Activated T-helper 2 cell treated with anti-CD3 and anti-CD28 coated beads, Interferon-gamma antibody, Interleukin-2, Interleukin-4, amounts not matched to agents 10 μg/mL and 5 μg/mL and 100 μg/mL, durations not matched to agents 14 hours and 24 hours and 36 hours (primary cell): ENCODE data around the gene EXOC6B. TPM values are rescaled to one million over a fixed set of nuclear protein-coding genes. Genes with fewer than 3 reads are reported as not detected.

Experiments used
- DNase-seq: peaks from one replicate; pipeline ENCODE4 v3.0.0; 2021; ENCODE audit warnings: low spot score
- H3K27ac Mint-ChIP-seq: one replicate; pipeline ENCODE4 v1.8.0; 2021; ENCODE audit warnings: mixed read lengths
- H3K27me3 Mint-ChIP-seq: one replicate; pipeline ENCODE4 v1.8.0; 2021; ENCODE audit warnings: low read depth, mixed read lengths
- H3K36me3 Mint-ChIP-seq: one replicate; pipeline ENCODE4 v1.8.0; 2021; ENCODE audit warnings: low read depth, mixed read lengths
- H3K4me1 Mint-ChIP-seq: one replicate; pipeline ENCODE4 v1.8.0; 2021; ENCODE audit warnings: low read depth, mixed read lengths
- H3K4me3 Mint-ChIP-seq: one replicate; pipeline ENCODE4 v1.8.0; 2021; ENCODE audit warnings: low read depth, mild to moderate bottlenecking, moderate library complexity, mixed read lengths
- H3K9me3 Mint-ChIP-seq: one replicate; pipeline ENCODE4 v1.8.0; 2021; ENCODE audit warnings: mixed read lengths
- intact Hi-C: fragments of 100-400 bp; cut with micrococcal nuclease; formaldehyde crosslinking; loops from one replicate; pipeline ENCODE4 v1.15.1; 2023
- total RNA-seq: library from RNA; stranded (reverse); gene quantifications from 2 replicates; pipeline ENCODE4 v1.2.3, GENCODE V29; 2022

Gene EXOC6B
- total RNA-seq, 1 donor from 2014 or later: 9.4 TPM

DNA sequence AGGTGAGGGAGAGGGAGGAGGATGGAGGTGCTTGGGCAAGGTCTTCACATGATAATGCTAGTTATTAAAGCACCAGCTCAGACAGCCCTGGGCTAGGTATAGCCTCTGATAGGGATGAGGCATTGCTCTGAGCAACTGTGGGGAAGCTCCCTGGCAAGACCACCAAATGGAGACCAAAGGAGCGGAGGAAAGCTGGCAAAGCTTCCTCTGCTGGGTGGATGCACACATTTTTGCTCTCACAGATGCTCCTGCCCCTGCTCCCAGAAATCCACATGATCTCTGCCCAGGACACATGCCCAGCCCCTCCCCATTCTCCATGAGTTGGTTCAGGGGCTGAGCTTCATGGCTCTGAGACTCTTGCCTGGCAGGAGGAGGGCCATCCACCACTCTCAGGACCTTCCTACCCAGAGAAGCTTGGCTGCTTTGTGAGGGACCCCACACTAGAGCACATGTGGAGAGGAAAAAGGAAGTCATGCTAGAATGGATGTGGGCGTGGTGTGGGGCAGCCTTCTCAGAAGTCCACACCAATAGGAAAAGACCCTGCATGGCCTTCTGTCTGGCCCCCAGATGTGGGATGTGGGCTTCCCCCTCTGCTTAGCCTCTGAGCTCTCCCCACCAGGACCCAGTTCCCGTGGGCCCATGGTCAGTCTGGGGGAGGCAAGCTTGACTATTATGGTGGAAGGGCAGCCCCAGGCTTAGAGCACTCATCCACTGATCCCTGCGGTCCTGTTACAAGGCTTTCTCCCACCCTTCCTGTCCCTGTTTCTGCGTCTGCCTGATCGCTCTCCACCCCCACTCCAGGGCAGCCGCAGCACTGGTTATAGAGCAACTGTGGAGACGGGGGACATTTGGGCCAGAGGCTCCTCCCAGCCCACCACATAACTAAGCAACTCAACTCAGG, 667.7 kb downstream of the EXOC6B start:
- Mint-ChIP-seq H3K4me1 (no peaks in the 10 kb centered on the region), H3K27me3 (peaks cover 12% of the 10 kb centered on the region), H3K27ac (no peak overlapping the region), H3K36me3 (no peaks in the 10 kb centered on the region), H3K4me3 (no peak overlapping the region), H3K9me3 (no peaks in the 10 kb centered on the region)
- intact Hi-C loops: loop anchor here (10.0 kb wide), 1 partner anchor 587 kb away; no protein-coding TSS in a partner anchor
- DNase-seq: no peak

- Mint-ChIP-seq H3K27ac (no peak overlapping the region), H3K9me3 (no peaks in the 10 kb centered on the region), H3K27me3 (peaks cover 9% of the 10 kb centered on the region), H3K4me1 (no peaks in the 10 kb centered on the region), H3K4me3 (no peak overlapping the region), H3K36me3 (no peaks in the 10 kb centered on the region)
- DNase-seq: no peak
- intact Hi-C loops: loop anchor here (10.0 kb wide), 1 partner anchor 588 kb away; no protein-coding TSS in a partner anchor
Observed at GRCh38 chr2:72156872-72157271, 669.0 kb downstream of the EXOC6B start.

DNA sequence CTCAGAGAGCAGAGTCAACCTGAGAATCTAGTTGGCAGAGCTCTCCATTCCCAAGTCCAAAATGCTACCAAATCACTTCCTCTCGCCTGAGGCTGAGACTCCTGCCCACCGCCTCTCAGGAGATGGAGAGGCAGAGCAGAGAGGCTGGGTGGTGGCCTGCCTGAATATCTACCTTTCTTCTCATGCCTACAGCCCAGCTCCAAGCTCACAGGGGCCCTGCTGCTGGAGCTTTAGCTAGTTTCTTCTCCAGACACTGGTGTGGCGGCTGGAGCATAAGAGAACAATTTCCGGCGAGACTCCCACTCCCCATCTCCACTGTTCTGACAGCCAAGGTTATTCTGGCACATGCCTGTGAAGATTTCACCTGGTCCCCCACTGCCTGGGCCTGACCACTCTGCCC, 670.1 kb downstream of the EXOC6B start:
- intact Hi-C loops: loop anchor here (10.0 kb wide), 1 partner anchor 589 kb away; no protein-coding TSS in a partner anchor
- no peak for DNase-seq
- H3K36me3 Mint-ChIP-seq: no peaks in the 10 kb centered on the region

GRCh38 chr2:72155151-72155550, 670.7 kb downstream of the EXOC6B start:
- no peak overlapping the region for H3K4me3 Mint-ChIP-seq
- H3K36me3 Mint-ChIP-seq: no peaks in the 10 kb centered on the region
- DNase-seq: no peak
- intact Hi-C loops: loop anchor here (10.0 kb wide), 1 partner anchor 590 kb away; no protein-coding TSS in a partner anchor
- no peak overlapping the region for H3K27ac Mint-ChIP-seq
- H3K9me3 Mint-ChIP-seq: no peaks in the 10 kb centered on the region
- H3K4me1 Mint-ChIP-seq: peaks cover 3% of the 10 kb centered on the region
- peaks cover 20% of the 10 kb centered on the region for H3K27me3 Mint-ChIP-seq

More for the DNA sequence above, 670.1 kb downstream of the EXOC6B start:
- Mint-ChIP-seq H3K4me3 (no peak overlapping the region), H3K4me1 (no peaks in the 10 kb centered on the region), H3K27ac (no peak overlapping the region), H3K9me3 (no peaks in the 10 kb centered on the region), H3K27me3 (peaks cover 14% of the 10 kb centered on the region)

DNA sequence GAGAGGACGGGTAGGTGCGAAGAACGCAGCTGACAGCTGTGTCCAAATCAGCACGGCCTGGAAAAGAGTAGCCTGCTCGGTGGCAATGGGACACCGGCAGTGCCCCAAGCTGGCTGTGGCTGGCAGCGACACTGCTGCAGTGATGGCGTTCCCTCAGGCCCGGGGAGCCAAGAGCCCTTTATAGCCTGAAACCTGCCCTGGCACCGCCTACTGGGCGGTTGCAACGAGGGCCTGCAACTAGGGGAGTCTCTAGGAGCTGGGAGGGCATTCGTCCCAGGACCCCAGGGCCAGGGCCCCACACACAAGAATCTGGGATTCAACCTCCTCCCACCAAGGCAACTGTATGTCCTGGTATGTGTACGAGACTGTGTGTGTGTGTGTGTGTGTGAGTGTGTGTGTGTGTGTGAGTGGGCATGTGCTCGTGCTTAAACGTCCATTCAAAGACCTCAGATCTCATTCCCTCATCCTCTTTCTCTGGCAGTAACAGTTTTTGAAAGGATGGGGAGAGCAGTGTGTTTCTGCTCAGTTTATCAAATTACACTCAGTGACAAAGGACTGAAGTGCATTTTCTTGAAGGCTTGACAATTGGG, 671.4 kb downstream of the EXOC6B start:
- Mint-ChIP-seq H3K4me3 (no peak overlapping the region), H3K9me3 (no peaks in the 10 kb centered on the region), H3K4me1 (peaks cover 7% of the 10 kb centered on the region), H3K27me3 (peaks cover 27% of the 10 kb centered on the region), H3K36me3 (no peaks in the 10 kb centered on the region), H3K27ac (no peak overlapping the region)
- no peak for DNase-seq
- intact Hi-C loops: loop anchor here (5.0 to 10.0 kb wide), 2 partner anchors 590 to 607 kb away; no protein-coding TSS in a partner anchor

- no peaks in the 10 kb centered on the region for H3K9me3 Mint-ChIP-seq
- no peaks in the 10 kb centered on the region for H3K36me3 Mint-ChIP-seq
- H3K4me3 Mint-ChIP-seq: no peak overlapping the region
- intact Hi-C loops: loop anchor here (5.0 to 10.0 kb wide), 2 partner anchors 591 to 607 kb away; no protein-coding TSS in a partner anchor
- H3K27ac Mint-ChIP-seq: no peak overlapping the region
- H3K27me3 Mint-ChIP-seq: peaks cover 32% of the 10 kb centered on the region
- H3K4me1 Mint-ChIP-seq: peaks cover 11% of the 10 kb centered on the region
- no peak for DNase-seq
Observed at GRCh38 chr2:72153924-72154323, 671.9 kb downstream of the EXOC6B start.

DNA sequence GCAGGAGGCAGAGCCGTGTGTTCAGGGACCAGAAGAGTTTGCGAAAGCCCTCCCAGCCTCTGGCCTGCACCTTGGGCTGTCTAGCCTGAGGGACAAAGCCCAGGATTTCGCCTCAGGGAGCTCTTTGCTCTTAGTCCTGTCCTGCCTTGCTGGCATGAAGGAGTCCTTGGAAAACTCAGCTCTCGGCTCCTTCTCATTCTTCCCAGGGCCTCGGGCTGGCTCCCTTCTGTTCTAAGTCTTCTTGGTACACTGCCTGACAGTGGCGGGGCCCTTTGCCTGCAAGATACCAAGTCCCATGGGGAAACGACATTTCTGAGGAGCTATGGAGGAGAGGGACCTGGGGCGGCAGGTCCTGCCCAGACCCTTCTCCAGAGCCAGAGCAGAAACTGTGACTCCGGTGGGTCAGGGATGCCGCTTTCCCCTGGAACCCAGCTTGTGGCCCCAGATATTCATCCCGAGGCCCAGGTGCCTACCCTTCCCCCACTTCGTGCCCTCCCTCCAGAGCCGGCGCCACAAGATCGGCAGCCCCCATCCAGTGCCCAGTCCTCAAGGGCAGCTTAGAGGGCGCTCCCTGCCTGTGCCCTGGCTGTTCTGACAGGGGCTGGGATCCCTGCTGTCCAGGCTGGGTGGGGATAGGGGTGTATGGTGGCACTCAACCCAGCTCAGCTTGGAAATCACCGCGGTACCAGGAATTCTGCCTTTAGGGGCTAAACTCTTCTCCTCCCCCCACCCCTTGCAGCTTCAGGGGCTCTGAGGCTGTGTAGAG, 672.6 kb downstream of the EXOC6B start:
- Mint-ChIP-seq H3K27me3 (peaks cover 35% of the 10 kb centered on the region), H3K9me3 (no peaks in the 10 kb centered on the region), H3K36me3 (no peaks in the 10 kb centered on the region), H3K27ac (no peak overlapping the region), H3K4me3 (no peak overlapping the region), H3K4me1 (peaks cover 13% of the 10 kb centered on the region)
- intact Hi-C loops: loop anchor here (5.0 to 10.0 kb wide), 2 partner anchors 592 to 606 kb away; no protein-coding TSS in a partner anchor
- DNase-seq: no peak

DNA sequence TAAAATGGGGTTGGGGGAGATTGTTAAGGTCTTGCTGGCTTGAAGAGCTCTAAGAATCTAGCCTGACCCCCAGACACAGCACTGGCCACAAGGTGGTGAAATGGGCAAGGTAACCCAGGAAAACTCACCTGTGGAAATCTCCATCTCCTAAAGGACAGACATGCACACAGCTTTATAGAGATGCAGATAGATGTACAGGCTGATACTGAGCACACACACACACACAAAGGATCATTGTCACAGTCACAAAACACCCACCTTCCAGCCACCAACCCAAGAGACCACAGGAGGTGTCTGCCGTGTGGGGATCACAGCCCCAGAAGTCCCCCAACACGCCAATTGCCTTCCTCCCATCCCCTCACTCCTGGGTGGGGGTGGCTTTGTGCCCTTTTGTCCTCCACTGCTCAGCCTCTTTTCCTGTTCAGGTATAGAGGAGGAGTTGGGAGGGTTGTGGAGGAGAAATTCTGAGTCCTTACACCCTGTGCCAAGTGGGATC, 674.9 kb downstream of the EXOC6B start:
- intact Hi-C loops: loop anchor here (1.0 to 10.0 kb wide), 4 partner anchors 227 to 604 kb away; no protein-coding TSS in a partner anchor
- Mint-ChIP-seq H3K4me1 (peaks cover 13% of the 10 kb centered on the region), H3K27me3 (peaks cover 48% of the 10 kb centered on the region), H3K4me3 (no peak overlapping the region), H3K27ac (no peak overlapping the region), H3K36me3 (peaks cover 7% of the 10 kb centered on the region), H3K9me3 (peaks cover 6% of the 10 kb centered on the region)
- no peak for DNase-seq

GRCh38 chr2:72150157-72150860, 675.5 kb downstream of the EXOC6B start:
- peaks cover 6% of the 10 kb centered on the region for H3K9me3 Mint-ChIP-seq
- intact Hi-C loops: loop anchor here (1.0 to 10.0 kb wide), 4 partner anchors 226 to 603 kb away; no protein-coding TSS in a partner anchor
- peak overlapping the region; percentile 34 for H3K27ac Mint-ChIP-seq

GRCh38 chr2:72149556-72150156, 676.2 kb downstream of the EXOC6B start:
- H3K4me3 Mint-ChIP-seq: peak overlapping the region; percentile 19
- no peak overlapping the region for H3K27ac Mint-ChIP-seq
- no peak for DNase-seq
- H3K9me3 Mint-ChIP-seq: peaks cover 6% of the 10 kb centered on the region
- peaks cover 7% of the 10 kb centered on the region for H3K36me3 Mint-ChIP-seq
- peaks cover 15% of the 10 kb centered on the region for H3K4me1 Mint-ChIP-seq
- intact Hi-C loops: loop anchor here (1.0 to 10.0 kb wide), 5 partner anchors 225 to 1262 kb away; no protein-coding TSS in a partner anchor
- H3K27me3 Mint-ChIP-seq: peaks cover 53% of the 10 kb centered on the region

More at GRCh38 chr2:72150157-72150860, 675.5 kb downstream of the EXOC6B start:
- peaks cover 7% of the 10 kb centered on the region for H3K36me3 Mint-ChIP-seq
- peak; percentile 46 for DNase-seq
- peaks cover 15% of the 10 kb centered on the region for H3K4me1 Mint-ChIP-seq
- peak overlapping the region; percentile 19 for H3K4me3 Mint-ChIP-seq
- peaks cover 54% of the 10 kb centered on the region for H3K27me3 Mint-ChIP-seq

GRCh38 chr2:72148837-72149555, 676.8 kb downstream of the EXOC6B start:
- Mint-ChIP-seq H3K4me3 (peak overlapping the region; percentile 63), H3K36me3 (peaks cover 7% of the 10 kb centered on the region), H3K27ac (peak overlapping the region; percentile 42), H3K9me3 (peaks cover 6% of the 10 kb centered on the region), H3K27me3 (peaks cover 54% of the 10 kb centered on the region), H3K4me1 (peaks cover 15% of the 10 kb centered on the region)
- no peak for DNase-seq
- intact Hi-C loops: loop anchor here (5.0 kb wide), 1 partner anchor 1262 kb away; no protein-coding TSS in a partner anchor
